Embryonic facial prominence (tissue), 1 donor: ENCODE data around the gene ZNF791.
"Not testable (repeated sequence)": the region's sequence is repeated elsewhere in the genome, so short reads cannot be mapped to it uniquely, and the experiment has no call there.

Experiments used
- DNase-seq: peaks from one replicate; pipeline ENCODE4 v3.0.0-alpha.2; 2016; ENCODE audit errors: extremely low spot score

ZNF791 gene

DNA sequence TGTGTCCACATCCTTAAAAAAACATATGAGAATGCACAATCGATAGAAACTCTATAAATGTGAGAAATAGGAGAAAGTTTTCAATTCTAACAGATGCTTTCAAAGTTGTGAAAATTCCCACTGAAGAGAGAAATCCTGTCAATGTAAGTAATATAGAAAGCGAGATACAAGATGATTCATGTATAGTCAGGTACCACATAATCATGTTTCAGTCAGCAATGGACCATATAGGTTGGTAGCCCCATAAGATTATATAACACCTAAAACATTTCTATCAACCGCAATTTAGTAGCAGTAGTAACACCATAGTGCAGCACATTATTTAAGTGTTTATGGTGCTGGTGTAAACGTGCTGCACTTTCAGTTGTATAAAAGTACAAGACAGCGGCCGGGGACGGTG lies 18.5 kb downstream of the ZNF791 start:
- DNase-seq: no peak

DNA sequence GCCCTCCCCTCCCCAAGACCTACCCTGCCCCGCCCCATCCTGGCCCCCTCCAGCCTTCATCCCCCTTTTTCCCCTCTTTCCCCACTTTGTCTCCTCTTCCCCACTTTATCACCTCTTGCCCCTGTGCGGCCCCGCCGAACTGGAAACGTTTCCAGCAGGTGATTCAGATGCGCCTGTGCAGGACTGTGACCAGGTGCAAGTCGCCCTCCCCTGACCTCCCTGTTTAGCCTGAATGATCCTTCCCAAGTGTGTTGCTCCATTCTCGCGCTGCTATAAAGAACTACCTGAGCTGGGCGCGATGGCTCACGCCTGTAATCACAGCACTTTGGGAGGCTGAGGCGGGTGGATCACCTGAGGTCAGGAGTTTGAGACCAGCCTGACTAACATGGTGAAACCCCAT lies 25.9 kb downstream of the ZNF791 start:
- no peak for DNase-seq

DNA sequence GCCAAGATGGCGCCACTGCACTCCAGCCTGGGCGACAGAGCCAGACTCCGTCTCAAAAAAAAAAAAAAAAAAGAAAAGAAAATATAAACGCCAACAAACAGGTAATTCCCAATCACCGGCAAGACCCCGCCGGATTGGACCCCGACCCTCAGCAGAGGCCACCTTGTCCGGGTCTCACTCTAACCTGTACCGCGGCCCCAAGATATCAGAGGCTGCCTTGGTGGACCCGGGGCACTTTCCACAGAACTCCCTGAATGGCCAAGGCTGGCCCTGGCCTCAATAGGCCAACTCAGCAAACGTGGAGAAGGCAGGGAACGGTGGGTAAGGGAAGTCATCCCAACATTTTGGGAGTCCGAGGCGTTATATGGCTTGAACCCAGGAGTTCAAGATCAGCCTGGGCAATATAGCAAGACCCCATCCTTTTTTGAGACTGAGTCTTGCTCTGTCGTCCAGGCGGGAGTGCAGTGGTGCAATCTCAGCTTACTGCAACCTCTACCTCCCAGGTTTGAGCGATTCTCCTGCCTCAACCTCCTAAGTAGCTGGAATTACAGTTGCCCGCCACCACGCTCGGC lies 28.0 kb downstream of the ZNF791 start:
- no peak for DNase-seq

DNA sequence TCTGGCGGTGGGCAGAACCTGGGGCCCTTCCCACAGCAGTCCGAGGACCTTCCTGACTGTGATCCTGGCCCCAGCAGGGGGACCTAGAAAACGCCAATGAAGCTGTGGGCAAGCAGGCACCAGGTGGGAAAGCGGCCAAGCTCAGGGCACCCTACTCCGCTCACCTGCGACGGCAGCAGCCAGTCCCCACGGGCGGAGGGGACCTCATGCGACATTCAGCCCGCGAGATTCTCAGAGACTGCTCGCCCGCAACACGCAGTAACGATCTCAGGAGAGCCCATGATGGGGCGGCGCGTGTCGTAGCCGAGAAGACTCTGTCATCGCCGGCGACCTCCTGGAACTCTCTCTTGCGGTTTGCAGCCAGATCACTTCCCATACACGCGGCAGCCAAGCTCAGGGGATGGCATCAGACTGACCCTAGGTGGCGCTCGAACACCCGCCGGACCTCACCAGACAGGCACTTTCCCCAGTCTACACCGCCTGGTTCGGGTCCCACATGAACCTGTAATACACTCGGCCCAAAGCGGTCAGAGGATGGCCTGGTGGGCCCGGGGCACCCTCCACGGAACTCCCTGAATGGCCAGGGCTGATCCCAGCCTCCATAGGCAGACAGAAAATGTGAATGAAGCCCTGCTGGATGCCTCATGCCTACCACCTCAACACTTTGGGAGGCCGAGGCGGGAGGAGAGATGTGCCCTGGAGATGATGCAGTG lies 29.3 kb downstream of the ZNF791 start:
- peak; percentile 20 for DNase-seq

DNA sequence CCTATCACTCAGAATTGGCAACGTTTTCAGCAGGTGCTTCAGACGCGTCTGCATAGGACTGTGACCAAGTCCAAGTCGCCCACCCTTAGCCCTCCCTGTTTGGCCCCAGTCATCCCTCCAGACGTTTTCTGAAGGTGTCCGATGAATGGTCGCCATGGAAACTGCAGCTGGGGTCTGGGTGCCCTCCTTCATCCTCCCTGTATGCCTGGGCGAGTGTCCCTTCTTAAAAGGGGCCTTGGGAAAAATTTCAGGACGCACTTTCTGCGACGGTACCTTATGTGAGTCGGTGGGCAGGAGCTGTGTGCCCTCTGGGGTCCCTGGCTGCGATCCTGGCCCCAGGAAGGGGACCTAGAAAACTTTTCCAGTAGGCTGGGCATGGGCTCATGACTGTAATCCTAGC lies 30.7 kb downstream of the ZNF791 start:
- DNase-seq: no peak

DNA sequence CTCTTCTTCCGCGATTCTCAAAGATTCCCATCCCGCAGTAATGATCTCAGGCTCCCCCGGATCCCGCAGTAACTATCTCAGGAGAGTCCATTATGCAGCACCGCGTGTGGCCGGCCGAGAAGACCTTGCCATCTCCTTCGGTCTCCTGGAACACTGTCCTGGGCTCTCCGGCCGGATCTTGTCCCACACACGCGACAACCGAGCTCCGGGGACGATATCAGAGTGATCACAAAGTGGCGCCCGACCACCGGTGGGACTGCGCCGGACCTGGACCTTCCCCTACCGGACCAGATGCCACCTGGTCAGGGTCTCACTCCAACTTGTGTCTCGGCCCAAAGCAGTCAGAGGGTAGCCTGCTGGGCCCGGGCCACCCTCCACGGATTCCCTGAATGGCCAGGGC lies 31.8 kb downstream of the ZNF791 start:
- no peak for DNase-seq

DNA sequence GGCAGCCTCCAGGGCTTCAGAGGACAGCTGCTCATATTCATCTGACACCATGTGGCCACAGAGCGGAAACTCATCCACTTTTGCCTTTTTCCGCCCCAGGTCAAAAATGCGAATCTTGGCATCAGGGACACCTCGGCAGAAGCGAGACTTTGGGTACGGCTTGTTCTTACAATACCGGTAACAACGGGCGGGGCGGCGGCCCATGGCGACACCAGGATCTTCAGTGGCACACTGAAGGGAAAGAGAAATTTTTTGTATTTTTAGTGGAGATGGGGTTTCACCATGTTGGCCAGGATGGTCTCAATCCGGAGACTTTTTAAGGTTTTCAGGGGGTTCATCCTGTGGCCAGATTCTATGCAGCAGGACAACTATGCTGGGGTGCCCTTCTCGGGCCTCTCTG lies 33.0 kb downstream of the ZNF791 start:
- not testable (repeated sequence) for DNase-seq

DNA sequence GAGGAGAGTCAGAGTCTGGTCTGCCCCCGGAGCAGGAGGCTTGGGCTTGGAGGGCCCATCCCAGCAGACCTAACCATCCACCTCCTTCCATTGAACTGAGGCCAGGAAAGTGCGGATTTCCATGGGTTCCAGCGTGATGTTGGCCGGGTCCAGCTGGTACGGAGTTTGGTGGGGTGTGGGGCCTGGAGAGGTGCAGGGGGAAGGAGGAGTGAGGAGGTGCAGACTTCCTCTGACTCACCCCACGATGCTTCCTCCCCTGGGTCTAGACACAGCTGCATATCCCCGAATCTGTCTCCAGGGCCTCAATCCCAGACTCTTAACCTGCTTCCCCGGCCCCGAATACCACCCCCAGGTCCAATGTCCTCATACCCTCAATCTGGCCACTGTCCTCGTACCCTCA lies 35.8 kb downstream of the ZNF791 start:
- no peak for DNase-seq

DNA sequence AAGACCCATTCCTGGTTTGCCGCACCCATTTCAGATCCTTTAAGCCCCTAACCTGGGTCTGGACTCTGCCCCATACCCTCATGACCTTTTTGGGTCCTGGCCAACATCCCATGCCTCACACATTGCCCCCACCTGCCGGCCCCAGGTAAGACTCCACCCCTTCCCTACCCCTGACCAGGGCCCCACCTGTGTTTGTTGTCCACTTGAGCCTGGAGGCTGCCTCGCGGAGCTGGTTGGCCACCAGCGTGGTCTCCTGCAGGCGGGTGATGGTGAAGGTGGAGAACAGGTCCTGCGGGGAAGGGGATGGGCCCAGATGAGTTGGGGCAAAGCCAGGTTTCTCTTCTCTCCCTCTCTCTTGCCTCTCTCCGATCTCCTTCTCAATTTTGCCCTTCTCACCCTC lies 36.3 kb downstream of the ZNF791 start:
- DNase-seq: no peak

DNA sequence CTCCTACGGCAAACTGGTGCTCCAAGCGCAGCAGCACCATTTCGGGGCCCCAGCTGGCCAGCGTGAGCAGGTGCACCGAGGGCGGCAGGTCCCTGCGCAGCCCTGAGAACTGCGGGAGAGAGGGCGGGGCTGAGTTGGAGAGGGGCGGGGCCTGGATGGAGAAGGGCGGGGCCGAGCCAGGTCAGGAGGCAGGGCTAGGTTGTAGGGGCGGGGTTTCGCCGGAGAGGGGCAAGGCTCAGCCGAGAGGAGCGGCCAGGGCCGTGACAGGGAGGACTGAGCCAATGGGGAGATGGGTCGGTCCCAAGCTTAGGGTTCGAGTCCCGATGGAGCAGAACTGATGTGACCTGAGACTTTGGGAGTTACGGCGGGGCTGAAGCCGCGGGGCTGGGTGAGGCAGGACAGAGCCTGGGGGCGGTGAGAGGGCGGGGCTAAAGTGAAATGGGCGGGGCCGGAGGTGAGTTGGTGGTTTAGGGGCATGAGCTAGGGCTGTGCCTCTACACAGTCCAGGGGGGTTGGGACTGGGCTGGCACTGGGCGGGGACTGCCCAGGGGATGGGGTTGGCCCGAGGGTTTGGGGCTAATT lies 36.9 kb downstream of the ZNF791 start:
- no peak for DNase-seq

DNA sequence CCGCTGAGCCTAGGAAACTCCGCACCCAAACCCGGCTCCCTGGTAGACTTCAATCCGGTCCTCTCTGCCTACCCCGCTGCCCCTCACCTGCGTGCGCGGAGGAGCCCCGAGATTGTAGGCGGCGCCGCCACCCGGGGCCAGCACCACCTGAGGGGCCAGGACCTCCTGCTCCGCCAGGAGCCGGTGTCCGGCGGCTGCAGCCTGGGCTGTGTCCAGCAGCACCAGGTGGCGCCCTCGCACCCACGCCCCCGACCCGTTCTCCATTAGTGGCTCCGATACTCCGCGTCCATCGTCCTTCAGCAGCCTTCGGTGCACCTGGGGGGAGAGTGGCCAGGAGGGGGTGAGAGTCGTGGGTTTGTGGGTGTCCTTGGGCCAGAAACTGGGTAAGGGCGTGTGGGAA lies 37.4 kb downstream of the ZNF791 start:
- no peak for DNase-seq

DNA sequence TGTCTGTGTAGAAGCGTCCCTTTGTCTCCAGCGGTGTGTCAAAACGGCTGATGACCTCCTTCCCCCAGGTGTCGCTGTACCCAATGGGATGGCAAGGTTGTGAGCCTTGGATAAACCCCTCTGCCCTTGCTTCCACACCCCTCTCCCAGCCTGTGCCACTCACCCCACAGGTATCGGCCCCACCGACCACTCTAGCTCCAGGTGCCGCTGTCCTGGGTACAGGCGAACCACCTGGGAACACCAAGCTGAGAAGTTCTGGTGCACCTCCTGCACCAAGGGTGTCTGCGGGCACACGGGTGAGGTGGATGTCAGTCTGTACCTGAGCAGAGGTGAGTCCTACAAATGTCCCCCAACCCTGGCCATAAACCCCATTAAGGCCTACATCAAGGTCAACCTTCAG lies 39.2 kb downstream of the ZNF791 start:
- no peak for DNase-seq

DNA sequence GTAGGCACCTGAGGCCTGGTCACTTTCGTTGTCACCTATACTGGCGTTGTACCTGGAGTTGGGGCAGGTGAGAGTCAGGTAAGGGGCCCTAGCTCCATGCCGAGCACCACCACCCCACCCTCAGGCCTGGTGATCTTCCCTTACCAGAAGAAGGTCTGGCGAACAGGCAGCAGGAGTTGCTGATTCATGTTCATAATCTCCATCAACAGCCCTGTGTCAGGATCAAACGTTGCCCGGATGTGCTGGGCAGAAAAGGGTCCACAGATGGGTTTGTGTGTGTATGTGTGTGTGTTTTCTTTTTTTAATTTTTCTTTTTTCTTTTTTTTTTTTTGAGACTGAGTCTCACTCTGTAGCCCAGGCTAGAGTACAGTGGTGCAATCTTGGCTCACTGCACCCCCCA lies 41.5 kb downstream of the ZNF791 start:
- DNase-seq: no peak

DNA sequence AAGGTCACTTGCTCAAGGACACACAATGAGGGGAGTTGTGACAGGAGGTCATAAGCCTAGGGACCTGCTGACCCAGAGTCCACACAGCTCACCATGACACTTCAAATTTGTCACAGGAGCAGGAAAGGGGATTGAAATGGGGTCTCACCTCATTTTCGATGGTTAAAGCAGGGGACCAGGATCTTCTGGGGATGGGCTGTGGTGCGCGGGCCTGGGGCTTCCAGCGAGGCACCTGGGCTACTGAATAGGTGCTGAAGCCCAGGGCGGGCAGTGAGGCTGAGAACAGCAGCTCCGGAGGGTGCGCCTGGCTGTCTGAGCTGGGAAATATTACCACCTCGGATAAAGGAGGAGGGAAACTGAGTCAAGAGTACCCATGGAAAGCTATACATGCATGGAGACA lies 44.8 kb downstream of the ZNF791 start:
- no peak for DNase-seq

DNA sequence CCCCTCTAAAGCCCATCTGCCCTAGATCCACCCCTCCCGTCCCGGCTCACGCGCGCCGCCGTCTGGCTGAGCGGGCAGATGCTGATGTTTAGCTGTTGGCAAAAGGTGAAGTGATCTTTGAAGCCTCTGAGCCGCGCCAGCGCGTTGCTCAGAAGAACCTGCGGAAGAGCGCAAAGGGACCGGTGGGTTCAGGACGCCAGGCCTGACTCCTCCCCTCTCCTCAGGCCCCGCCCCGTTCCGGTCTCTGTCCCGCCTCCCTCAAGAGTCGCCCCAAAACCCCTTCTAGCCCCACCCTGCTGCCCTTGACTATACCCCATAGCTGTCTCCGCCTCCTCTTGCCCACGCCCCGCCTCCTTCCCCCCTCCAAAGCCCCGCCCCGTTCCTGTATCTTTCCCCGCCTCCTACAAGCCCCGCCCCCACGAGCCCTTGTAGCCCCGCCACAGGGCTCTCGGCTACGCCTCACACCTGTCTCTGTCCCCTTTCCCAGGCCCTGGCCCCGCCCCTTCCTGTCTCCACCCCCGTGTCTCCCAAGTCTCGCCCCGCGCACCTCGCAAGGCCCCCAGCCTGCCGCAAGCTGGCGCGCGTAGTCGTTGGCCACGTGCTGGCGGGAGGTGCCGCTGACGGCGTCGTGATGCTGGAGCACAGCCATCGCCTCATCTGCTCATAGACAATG lies 46.3 kb downstream of the ZNF791 start:
- no peak for DNase-seq

DNA sequence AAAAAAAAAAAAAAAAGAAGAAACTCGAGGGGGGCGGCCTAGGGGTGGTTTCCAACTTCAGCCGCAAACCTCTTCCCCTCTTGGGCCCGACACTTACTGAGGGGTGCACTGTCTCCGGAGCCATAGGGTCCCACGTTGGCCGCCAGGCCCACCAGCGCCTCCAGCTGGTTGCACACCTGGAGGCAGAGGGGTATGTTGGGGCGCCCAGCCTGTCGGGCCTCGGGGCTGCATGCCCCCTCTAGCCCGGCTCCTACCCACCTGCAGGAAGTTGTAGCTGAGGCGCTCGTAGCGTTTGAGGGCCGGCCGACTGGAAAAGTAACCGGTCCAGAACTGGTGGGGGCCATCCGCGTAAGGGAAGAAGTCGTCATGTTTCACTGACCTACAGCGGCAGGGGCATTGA lies 47.2 kb downstream of the ZNF791 start:
- DNase-seq: no peak

DNA sequence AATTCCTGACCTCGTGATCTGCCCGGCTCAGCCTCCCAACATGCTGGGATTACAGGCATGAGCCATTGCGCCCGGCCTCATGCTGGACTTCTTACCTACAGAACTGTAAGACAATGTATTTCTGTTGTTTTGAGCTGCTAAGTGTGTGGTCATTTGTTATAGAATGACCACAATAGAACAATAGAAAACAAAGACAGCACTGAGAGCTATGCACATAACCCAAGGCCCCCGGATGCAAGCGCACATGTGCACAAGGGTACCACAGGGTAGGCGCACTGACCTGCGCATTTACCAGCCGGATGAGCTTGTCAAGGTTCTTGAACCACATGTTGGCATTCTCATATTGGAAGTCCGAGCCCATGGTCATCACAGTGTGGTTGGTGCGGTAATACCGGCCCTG lies 50.3 kb downstream of the ZNF791 start:
- no peak for DNase-seq

DNA sequence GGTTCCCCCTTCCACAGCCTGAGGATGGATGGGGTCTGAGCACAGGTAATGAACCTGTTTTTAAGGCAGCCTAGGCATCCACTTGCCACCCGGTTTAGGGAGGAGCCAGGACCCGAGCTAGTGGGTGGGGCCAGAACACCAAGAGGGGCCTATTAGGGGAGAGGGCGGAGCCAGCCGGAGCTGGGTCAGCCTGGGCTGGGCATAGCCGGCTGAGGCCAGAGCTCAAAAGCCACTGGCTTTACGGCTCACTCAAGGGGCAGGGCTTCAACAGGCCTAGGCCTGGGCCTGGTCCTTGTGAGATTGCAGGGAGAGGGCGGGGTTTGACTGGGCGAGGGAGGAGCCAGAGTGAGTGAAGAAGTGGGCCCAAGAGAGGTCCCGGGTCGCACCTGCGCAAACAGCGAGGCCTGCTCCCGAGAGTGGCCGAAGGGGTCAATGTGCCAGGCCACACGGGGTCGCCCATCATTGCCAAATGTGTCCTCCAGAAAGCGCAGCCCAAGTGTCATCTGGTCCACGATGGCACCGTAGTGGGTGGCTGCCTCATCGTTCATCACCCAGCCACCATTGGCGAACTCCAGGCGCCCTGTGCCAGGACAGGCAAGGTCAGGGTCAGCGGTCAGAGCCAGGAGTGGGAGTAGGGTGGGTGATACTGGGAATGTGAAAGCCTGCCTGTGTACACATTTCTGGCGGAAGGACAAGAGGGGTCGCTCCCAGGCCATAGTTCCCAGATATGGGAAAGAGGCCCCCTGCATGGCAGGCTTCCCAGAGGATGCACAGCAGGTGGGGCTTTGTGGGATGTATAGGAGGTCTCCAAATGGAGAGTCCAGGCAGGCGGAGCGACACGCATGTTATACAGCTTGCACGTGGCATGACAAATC lies 53.9 kb downstream of the ZNF791 start:
- DNase-seq: no peak

DNA sequence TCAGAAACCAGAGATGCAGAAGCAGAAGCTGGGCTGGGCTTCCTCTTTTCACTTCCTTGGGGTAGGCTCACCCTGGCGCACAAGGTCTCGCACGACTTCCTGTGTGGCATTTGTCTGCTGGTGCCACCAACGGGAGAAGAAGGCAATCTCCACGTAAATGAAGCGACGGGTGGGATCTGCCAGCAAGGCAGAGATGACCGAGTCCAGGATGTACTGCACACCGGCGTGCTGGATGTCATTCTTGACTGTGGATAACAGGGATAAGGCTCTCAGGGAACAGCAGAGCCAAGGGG lies 54.5 kb downstream of the ZNF791 start:
- no peak for DNase-seq

DNA sequence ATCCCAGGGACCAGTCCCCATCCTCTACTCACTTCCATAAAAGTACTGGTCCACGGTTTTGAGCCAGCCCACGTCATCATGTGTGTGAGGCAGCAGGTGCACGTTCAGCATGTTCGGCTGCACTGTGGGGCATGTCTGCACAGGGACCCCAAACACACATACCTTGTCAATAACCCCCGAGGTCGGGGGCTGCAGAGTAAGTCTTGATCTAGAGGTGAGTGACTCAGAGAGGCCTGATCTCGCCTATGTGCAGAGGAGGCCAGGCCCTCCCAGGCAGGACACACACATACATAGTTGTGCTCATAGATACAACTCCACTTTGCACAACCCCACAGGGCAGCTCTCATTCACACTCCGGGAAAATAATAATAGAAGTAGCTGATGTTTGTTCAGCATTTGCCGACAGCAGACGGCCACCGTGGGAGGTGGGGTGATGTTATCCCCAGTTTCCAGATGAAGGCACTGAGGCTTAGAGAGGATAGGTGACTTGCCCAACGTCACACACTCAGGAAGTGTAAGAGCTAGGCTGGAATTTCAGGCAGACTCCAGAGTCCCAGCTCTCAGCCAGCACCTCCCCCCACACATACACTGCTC lies 55.0 kb downstream of the ZNF791 start:
- DNase-seq: no peak

DNA sequence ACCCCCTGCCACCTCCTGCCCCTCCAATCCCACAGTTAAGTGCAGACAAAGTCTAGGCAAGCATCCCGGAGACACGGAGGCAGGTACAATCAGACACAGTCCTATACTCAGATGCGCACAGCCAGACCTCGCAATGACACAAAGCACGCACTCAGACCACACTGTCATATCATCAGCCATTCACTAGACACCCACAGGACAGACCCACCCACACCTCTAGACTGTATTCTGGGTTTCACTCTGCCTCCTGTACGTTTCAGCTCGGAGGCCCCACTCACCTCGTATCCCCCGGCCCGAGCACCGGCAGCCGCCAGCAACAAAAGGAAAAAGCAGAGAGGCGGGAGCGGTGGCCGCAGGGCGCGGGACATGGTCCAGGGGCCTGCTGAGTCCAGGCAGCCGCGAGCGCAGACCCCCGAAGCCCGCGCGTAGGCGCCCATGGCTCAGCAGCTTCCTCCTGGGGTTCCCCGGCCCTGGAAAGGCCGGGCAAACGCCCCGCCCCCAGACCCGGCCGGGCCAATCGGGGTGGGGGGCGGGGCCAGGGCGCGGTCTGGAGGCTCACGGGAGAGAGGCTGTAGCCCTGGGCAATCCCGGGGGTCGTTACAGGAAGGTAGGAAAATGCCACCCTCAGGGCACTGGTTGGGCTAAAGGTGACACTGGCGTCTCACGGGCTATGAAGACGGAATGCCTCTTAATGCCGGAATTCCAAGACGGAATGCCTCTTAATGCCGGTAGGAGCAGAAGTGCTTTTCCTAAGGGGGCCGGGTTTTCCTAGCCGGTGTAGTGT lies 55.7 kb downstream of the ZNF791 start, which contains the start of the genes MAN2B1 and WDR83:
TSS of gene MAN2B1 (minus strand) at position 478 of the 784 bp plus-strand sequence. CDS start at position 437, 41 bp downstream.
TSS of gene WDR83 (plus strand) at position 543 of the 784 bp plus-strand sequence. CDS start 2,984 bp downstream, outside the sequence.
- DNase-seq: no peak
